ENCODE results near the gene TBC1D8.
"Not testable (repeated sequence)": the region's sequence is repeated elsewhere in the genome, so short reads cannot be mapped to it uniquely, and the experiment has no call there.

Gene TBC1D8

GRCh38 chr2:101185085-101185484, 33.9 kb upstream of the TBC1D8 start:
- Mint-ChIP-seq H3K27ac (ENCODE audit: low read depth) (no peak overlapping the region), H3K9me3 (no peaks in the 10 kb centered on the region), H3K36me3 (ENCODE audit: insufficient read depth) (no peaks in the 10 kb centered on the region), H3K4me1 (no peaks in the 10 kb centered on the region), H3K4me3 (no peak overlapping the region), H3K27me3 (peaks cover 8% of the 10 kb centered on the region)
- DNase-seq (ENCODE audit: low spot score in 2 of 2), result no peak
- no peak for ATAC-seq (replicated peaks; ENCODE audit: extremely low read depth, poor library complexity, severe bottlenecking)

DNA sequence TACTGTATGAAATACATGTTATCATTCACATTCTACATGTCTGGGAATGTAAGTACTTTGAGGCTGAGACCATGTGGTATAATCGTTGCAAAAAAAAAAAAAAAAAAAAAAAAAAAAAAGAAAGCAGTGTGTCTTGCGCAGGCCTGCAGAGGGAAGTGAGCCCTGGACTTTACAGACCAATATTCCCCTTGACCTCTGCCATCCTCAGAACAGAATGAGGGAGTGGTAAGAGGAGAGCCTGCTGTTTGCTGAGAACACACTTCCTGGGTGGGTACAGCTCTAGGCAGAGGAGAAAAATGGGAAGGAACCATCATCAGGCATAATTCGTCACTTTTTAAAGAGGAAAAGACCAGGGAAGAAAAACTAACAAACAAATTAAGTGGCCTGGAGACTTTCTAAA, 28.8 kb upstream of the TBC1D8 start:
- no peak for ATAC-seq (replicated peaks; ENCODE audit: extremely low read depth, poor library complexity, severe bottlenecking)
- Mint-ChIP-seq H3K36me3 (ENCODE audit: insufficient read depth) (no peaks in the 10 kb centered on the region), H3K4me3 (no peak overlapping the region), H3K27me3 (peaks cover 17% of the 10 kb centered on the region), H3K9me3 (no peaks in the 10 kb centered on the region), H3K4me1 (no peaks in the 10 kb centered on the region), H3K27ac (ENCODE audit: low read depth) (no peak overlapping the region)
- no peak for DNase-seq (ENCODE audit: low spot score in 2 of 2)

- H3K36me3 Mint-ChIP-seq (ENCODE audit: insufficient read depth), result peaks cover 1% of the 10 kb centered on the region
- H3K4me1 Mint-ChIP-seq, result no peaks in the 10 kb centered on the region
- no peak overlapping the region for H3K4me3 Mint-ChIP-seq
- no peaks in the 10 kb centered on the region for H3K9me3 Mint-ChIP-seq
- ATAC-seq (replicated peaks; ENCODE audit: extremely low read depth, poor library complexity, severe bottlenecking) (no peak), DNase-seq (ENCODE audit: low spot score in 2 of 2) (no peak)
- H3K27me3 Mint-ChIP-seq, result peaks cover 17% of the 10 kb centered on the region
- no peak overlapping the region for H3K27ac Mint-ChIP-seq (ENCODE audit: low read depth)
Observed at GRCh38 chr2:101176803-101177202, 25.6 kb upstream of the TBC1D8 start.

- no peak overlapping the region for H3K27ac Mint-ChIP-seq (ENCODE audit: low read depth)
- no peak for DNase-seq (ENCODE audit: low spot score in 2 of 2)
- H3K27me3 Mint-ChIP-seq, result peaks cover 17% of the 10 kb centered on the region
- no peaks in the 10 kb centered on the region for H3K4me1 Mint-ChIP-seq
- H3K36me3 Mint-ChIP-seq (ENCODE audit: insufficient read depth), result peaks cover 3% of the 10 kb centered on the region
- no peak for ATAC-seq (replicated peaks; ENCODE audit: extremely low read depth, poor library complexity, severe bottlenecking)
- no peaks in the 10 kb centered on the region for H3K9me3 Mint-ChIP-seq
- no peak overlapping the region for H3K4me3 Mint-ChIP-seq
Observed at GRCh38 chr2:101175991-101176390, 24.8 kb upstream of the TBC1D8 start.

DNA sequence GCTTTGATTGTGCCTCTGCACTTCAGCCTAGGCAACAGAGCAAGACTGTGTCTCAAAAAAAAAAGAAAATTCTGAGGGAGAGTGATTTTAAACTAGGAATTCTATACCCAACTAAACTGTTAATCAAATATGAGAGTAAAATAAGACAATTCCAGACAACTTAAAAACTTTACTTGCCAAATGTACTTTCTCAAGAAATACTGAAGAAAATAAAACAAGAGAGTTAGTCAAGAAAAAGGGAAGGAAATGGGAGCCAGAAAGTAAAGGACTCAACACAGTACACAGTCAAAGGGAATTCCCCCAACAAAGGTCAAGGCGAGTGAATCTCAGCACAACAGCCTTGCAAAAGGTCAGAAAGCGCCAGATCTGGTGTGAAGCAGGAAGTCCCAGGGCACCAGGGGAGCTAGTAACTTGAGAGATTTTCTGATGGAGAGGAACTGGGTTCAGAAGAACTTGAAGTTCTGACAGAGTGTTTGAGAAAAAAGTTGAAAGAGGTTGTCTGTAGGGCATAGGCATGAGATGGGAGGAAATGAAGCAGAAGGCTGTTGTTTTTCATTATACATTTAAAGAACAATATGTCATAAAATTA, 22.6 kb upstream of the TBC1D8 start:
- peaks cover 3% of the 10 kb centered on the region for H3K36me3 Mint-ChIP-seq (ENCODE audit: insufficient read depth)
- no peaks in the 10 kb centered on the region for H3K4me1 Mint-ChIP-seq
- H3K4me3 Mint-ChIP-seq, result no peak overlapping the region
- no peak overlapping the region for H3K27ac Mint-ChIP-seq (ENCODE audit: low read depth)
- H3K9me3 Mint-ChIP-seq, result no peaks in the 10 kb centered on the region
- DNase-seq (ENCODE audit: low spot score in 2 of 2) (no peak), ATAC-seq (replicated peaks; ENCODE audit: extremely low read depth, poor library complexity, severe bottlenecking) (no peak)
- H3K27me3 Mint-ChIP-seq, result peaks cover 17% of the 10 kb centered on the region

GRCh38 chr2:101169822-101170221, 18.6 kb upstream of the TBC1D8 start:
- not testable (repeated sequence) for H3K27ac Mint-ChIP-seq (ENCODE audit: low read depth); H3K4me1 Mint-ChIP-seq; H3K9me3 Mint-ChIP-seq; H3K4me3 Mint-ChIP-seq; H3K36me3 Mint-ChIP-seq (ENCODE audit: insufficient read depth); DNase-seq (ENCODE audit: low spot score in 2 of 2); H3K27me3 Mint-ChIP-seq; ATAC-seq (replicated peaks; ENCODE audit: extremely low read depth, poor library complexity, severe bottlenecking)

- ATAC-seq (replicated peaks; ENCODE audit: extremely low read depth, poor library complexity, severe bottlenecking) (no peak), DNase-seq (ENCODE audit: low spot score in 2 of 2) (no peak)
- Mint-ChIP-seq H3K9me3 (peaks cover 8% of the 10 kb centered on the region), H3K36me3 (ENCODE audit: insufficient read depth) (peaks cover 3% of the 10 kb centered on the region), H3K27ac (ENCODE audit: low read depth) (no peak overlapping the region), H3K4me1 (no peaks in the 10 kb centered on the region), H3K27me3 (no peaks in the 10 kb centered on the region), H3K4me3 (no peak overlapping the region)
Observed at GRCh38 chr2:101168706-101169105, 17.5 kb upstream of the TBC1D8 start.

DNA sequence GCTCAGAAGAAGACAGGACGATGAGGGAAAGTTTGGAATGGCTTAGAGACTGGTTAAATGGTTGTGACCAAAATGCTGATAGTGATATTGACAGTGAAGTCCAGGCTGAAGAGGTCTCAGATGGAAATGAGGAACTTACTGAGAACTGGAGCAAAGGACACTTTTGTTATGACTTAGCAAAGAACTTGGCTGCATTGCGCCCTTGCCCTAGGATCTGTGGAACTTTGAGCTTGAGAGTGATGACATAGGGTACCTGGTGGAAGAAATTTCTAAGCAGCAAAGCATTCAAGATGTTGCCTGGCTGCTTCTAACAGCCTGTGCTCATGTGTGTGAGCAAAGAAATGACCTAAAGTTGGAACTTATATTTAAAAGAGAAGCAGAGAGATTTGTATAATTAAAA, 16.4 kb upstream of the TBC1D8 start:
- H3K27me3 Mint-ChIP-seq; H3K4me3 Mint-ChIP-seq; H3K9me3 Mint-ChIP-seq; H3K27ac Mint-ChIP-seq (ENCODE audit: low read depth); H3K4me1 Mint-ChIP-seq; DNase-seq (ENCODE audit: low spot score in 2 of 2); H3K36me3 Mint-ChIP-seq (ENCODE audit: insufficient read depth); ATAC-seq (replicated peaks; ENCODE audit: extremely low read depth, poor library complexity, severe bottlenecking): not testable (repeated sequence)

GRCh38 chr2:101164021-101164420, 12.8 kb upstream of the TBC1D8 start:
- DNase-seq (ENCODE audit: low spot score in 2 of 2) (no peak), ATAC-seq (replicated peaks; ENCODE audit: extremely low read depth, poor library complexity, severe bottlenecking) (no peak)
- Mint-ChIP-seq H3K4me3 (no peak overlapping the region), H3K27ac (ENCODE audit: low read depth) (no peak overlapping the region), H3K27me3 (no peaks in the 10 kb centered on the region), H3K36me3 (ENCODE audit: insufficient read depth) (no peaks in the 10 kb centered on the region), H3K4me1 (no peaks in the 10 kb centered on the region), H3K9me3 (peaks cover 8% of the 10 kb centered on the region)

GRCh38 chr2:101162561-101163330, 11.6 kb upstream of the TBC1D8 start:
- Mint-ChIP-seq H3K27ac (ENCODE audit: low read depth) (no peak overlapping the region), H3K9me3 (peaks cover 4% of the 10 kb centered on the region), H3K36me3 (ENCODE audit: insufficient read depth) (no peaks in the 10 kb centered on the region), H3K27me3 (no peaks in the 10 kb centered on the region), H3K4me3 (no peak overlapping the region), H3K4me1 (no peaks in the 10 kb centered on the region)
- no peak for ATAC-seq (replicated peaks; ENCODE audit: extremely low read depth, poor library complexity, severe bottlenecking)
- DNase-seq (ENCODE audit: low spot score in 2 of 2), result no peak

DNA sequence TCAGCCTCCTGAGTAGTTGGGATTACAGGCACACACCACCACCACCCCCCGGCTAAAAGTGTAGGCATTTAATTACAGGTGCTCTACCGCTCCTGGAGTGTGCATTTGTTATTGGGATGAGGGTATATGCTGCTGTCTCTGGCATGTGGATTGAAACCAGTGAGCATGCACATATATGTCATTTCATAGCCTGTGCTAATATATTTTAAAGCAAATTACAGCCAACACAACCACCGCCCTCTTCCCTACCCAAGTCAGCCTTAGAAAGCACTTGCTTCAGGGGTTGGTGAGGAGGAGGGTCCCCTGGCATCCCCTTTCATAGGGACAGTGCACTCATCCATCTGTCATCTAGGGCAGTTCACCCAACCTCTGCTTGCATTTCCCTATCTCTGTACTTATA, 10.5 kb upstream of the TBC1D8 start:
- Mint-ChIP-seq H3K27ac (ENCODE audit: low read depth) (no peak overlapping the region), H3K4me1 (no peaks in the 10 kb centered on the region), H3K27me3 (no peaks in the 10 kb centered on the region), H3K9me3 (no peaks in the 10 kb centered on the region), H3K36me3 (ENCODE audit: insufficient read depth) (no peaks in the 10 kb centered on the region), H3K4me3 (no peak overlapping the region)
- no peak for ATAC-seq (replicated peaks; ENCODE audit: extremely low read depth, poor library complexity, severe bottlenecking)
- DNase-seq (ENCODE audit: low spot score in 2 of 2), result no peak

GRCh38 chr2:101160454-101160853, 9.3 kb upstream of the TBC1D8 start:
- Mint-ChIP-seq H3K4me3 (no peak overlapping the region), H3K27me3 (no peaks in the 10 kb centered on the region), H3K27ac (ENCODE audit: low read depth) (no peak overlapping the region), H3K9me3 (no peaks in the 10 kb centered on the region), H3K4me1 (no peaks in the 10 kb centered on the region), H3K36me3 (ENCODE audit: insufficient read depth) (peaks cover 2% of the 10 kb centered on the region)
- no peak for DNase-seq (ENCODE audit: low spot score in 2 of 2)
- ATAC-seq (replicated peaks; ENCODE audit: extremely low read depth, poor library complexity, severe bottlenecking), result no peak

DNA sequence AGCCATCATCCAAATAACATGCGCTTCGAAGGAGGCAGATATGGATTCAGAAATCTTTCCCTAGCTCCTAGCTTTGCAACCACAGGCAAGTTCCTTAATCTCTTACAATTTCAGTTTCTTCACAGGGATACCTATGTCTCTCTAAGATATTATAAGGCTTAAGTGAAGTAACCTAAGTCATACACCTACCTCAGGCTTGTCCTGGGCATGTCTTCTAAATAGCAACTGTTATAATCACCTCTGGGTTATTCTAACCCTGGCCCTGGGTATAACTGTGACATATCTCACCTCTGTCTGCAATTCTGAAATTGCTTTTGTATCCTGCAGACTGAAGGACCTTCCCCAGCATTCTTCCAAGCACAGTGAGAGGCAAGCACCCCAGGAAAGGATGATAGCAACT, 8.3 kb upstream of the TBC1D8 start:
- DNase-seq (ENCODE audit: low spot score in 2 of 2) (no peak), ATAC-seq (replicated peaks; ENCODE audit: extremely low read depth, poor library complexity, severe bottlenecking) (no peak)
- H3K27ac Mint-ChIP-seq (ENCODE audit: low read depth), result no peak overlapping the region
- no peaks in the 10 kb centered on the region for H3K9me3 Mint-ChIP-seq
- H3K4me3 Mint-ChIP-seq, result no peak overlapping the region
- H3K4me1 Mint-ChIP-seq, result no peaks in the 10 kb centered on the region
- H3K36me3 Mint-ChIP-seq (ENCODE audit: insufficient read depth), result peaks cover 2% of the 10 kb centered on the region
- H3K27me3 Mint-ChIP-seq, result no peaks in the 10 kb centered on the region

All from central memory CD8-positive, alpha-beta T cell (primary cell).